Renal pelvis (tissue), 4 donors: ENCODE measurements around the gene ARHGAP10. TPM values are rescaled to one million over a fixed set of nuclear protein-coding genes. Genes with fewer than 3 reads are reported as not detected.

ENCODE experiments used
- DNase-seq: peaks from one replicate; pipeline ENCODE4 v3.0.0-alpha.2; 2013
- polyA plus RNA-seq, 3 donors: library from polyadenylated mRNA; unstranded; fragments of 120-200 nt; gene quantifications; one replicate each; pipeline ENCODE4 v1.2.1, GENCODE V29; 2013; ENCODE audit not compliant: insufficient read length in 3 of 3

Gene ARHGAP10
- polyA plus RNA-seq, 3 donors = 19.1 to 20.2 (median 20.1) TPM

DNA sequence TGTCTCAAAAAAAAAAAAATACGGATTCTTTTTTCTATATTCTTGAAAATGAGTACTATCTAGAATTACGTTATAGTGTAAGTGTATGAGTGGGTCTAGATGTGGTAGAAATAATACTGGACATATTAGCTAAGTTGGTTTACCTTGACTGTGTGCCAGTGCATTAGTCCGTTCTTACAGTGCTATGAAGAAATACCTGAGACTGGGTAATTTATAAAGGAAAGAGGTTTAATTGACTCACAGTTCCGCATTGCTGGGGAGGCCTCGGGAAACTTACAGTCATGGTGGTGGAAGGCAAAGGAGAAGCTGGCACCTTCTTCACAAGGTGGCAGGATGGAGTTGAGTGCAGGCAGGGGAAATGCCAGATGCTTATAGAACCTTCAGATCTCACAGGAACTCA is 92.4 kb downstream of the ARHGAP10 start:
- no peak for DNase-seq

DNA sequence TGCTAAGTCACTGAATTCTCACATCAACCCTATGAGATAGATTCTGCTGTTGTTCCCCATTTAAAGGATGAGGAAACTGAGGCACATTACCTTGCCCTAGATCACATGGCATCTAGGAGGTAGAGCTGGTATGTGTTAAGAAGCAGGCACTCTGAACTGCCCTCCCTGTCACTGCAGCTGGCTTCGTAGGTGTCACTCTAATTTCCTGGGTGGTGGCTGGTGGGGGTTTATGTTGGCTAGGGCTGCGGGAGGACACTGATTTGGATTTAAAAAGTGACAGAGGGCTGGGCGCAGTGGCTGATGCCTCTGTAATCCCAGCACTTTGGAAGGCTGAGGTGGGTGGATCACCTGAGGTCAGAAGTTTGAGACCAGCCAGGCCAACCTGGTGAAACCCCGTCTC is 93.0 kb downstream of the ARHGAP10 start:
- no peak for DNase-seq

DNA sequence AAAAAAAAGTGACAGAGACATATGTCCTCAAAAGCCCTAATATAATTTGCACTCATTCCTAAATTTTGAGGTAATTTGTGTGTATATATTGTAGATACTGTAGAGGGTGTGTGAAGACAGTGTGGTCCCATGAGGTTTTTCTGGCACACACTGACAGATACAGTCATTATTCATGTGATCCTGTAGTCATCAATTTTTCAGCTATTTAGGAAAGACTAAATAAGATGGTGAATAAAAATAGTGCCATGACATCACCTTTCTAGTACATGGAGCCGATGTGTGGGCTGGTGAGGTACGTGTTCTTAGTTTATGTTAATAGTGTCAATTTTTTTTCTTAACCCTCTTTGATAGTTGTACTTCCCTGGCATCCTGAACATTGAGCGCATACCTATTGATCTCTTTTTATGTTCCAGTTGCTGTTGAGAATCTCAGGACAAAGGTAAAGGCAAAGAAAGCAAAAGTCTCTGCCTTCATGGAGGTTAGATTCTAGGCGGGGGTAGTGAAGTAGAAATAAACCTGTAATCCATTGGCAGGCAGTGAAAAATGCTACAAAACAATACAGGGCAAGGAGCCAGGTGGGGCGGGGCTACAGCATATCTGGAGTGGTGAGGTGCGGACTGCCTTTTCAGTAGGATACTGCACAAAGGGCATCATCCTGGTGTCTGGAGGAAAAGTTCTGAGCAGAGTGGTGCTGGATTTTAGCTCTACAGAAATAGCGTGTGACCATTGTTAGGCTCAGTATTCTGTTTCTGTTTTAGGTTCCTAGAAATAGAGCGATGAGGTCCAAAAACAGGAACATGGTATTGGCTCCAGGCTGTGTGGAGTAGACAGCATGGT is 93.8 kb downstream of the ARHGAP10 start:
- DNase-seq = no peak

GRCh38 chr4:147826288-147826646 is 94.4 kb downstream of the ARHGAP10 start:
- DNase-seq = no peak

DNA sequence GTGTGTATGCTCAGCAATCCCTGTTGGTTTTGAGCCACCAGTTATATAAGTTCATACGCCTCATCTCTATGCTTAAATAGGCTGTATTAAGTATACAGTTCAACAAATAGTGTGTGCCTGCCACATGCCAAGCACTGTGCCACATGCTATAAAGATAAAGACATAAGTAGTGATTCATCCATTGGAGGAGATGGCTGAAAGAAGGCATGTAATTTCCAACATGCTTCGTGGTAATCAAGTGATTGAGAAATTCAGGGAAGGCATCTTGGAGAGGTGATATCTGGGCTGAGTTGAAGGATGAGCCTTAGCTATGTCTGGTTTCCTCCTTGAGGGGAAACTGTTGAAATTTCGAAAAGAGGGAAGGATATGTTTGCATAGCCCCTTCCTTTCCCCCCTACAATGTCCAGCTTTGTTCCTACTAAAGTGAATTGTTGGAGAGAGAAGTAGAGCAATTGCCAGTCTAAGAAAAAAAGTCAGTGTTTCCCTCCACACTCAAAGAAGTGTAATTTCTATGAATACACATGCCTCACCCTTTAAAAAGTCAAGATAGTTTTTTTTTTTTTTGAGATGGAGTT is 96.5 kb downstream of the ARHGAP10 start:
- no peak for DNase-seq

DNA sequence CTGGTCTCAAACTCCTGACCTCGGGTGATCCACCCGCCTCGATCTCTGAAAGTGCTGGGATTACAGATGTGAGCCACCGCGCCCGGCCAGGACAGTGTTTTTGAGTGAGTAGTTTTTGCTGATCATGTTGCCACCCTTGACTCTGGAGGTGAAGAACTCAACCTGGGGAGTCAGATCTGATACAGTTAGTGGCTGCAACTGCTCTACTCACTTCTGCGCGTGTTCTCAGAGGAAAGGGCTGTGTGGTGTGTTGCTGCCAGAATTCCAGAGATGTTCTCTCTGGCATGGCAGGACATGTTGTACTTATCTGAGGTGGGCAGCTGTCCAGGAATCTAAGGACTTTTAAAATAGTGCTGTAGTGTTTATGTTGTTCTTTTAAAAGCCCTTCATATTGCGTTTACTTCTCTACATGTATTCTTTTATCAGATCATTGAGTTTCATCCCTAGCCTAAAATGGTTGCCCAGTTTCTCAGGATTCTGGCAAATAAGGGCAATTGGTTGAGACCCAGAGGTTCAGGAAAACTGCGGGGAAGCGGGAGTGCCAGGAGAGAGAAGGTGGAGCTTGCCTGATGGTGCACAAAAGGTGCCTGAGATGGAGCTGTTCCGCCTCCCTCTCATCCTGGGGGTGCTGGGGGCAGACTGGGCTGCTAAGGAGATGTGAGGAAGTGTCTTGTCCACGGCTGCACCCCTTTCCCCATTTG is 97.7 kb downstream of the ARHGAP10 start:
- DNase-seq = no peak

DNA sequence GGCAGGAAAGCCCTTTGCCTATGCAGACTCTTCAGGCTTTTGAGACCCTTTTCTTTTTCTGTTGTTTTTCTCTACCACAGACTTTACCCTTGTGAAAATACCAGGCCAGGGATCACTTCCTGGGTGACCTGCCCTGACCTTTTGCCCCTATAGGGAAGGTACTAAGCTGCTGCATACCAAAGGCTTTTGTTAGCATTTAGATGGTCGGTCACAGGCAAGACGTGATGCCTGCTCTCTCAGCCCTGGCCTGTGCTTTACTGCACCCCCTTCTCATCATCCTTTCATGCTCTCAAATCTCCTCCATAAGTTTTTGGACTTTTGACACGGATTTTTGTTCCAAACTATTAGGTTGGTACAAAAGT is 98.2 kb downstream of the ARHGAP10 start:
- DNase-seq = no peak

GRCh38 chr4:147830987-147831386 is 99.1 kb downstream of the ARHGAP10 start:
- DNase-seq = no peak

DNA sequence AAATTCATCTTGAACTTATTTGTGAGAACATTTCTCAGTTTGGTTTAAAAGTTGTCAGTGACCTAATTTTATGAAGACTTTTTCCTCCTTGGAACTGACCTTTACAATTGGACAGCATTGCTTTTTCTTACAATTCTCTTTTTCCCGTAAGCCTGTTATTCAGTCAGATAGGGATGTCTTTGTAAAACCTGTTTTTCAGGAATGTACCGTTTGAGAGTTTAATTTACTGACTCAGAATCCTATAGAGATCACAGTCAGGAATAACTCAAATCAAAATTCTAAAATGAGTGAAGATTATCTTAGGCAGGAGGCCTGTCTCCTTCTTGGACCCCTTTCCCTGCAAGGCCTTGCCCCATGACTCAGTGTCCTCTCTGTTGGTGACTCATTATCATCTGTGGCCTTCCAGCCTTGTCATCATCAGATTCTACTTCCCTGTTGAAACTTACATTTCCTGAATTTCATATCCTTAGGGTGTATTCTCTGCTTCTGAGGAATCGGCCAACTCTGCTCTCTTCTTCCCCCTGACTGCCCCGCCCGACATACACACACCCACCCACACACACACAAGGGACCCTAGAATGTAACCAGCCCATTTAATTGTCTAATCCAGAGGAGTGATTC is 99.8 kb downstream of the ARHGAP10 start:
- DNase-seq = no peak

DNA sequence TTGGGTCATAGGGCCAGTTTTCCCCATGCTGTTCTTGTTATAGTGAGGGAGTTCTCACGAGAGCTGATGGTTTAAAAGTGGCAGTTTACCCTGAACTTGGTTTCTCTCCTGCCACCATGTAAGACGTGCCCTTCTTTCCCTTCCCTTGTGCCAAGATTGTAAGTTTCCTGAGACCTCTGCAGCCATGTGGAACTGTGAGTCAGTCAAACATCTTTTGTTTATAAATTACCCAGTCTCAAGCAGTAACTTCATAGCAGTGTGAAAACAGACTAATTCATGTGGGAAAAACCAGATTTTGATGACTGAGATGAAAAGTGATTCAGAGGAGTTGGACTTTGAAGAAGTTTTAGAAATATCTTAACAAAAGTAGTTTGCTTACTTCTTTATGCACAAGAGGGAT is 101.4 kb downstream of the ARHGAP10 start:
- DNase-seq = no peak

- DNase-seq = no peak
Observed at GRCh38 chr4:147833741-147834140, 101.9 kb downstream of the ARHGAP10 start.

DNA sequence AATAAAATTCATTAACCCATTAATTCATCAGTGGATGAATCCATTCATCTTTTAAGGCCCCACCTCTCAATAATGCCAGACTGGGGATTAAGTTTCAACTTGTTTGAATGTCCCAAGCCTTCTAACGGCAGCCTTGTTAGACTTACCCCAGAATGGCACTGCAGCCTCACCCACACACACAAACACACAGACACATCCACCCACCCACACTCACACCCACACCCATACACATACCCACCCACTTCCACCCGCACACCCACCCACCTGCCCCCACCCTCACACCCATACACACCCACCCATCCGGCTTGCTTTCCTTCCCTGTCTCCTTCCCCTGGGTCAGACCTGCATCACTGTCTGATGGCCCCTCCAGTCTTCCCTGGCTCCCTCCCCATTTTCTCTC is 102.6 kb downstream of the ARHGAP10 start:
- no peak for DNase-seq

GRCh38 chr4:147836807-147837206 is 104.9 kb downstream of the ARHGAP10 start:
- no peak for DNase-seq

DNA sequence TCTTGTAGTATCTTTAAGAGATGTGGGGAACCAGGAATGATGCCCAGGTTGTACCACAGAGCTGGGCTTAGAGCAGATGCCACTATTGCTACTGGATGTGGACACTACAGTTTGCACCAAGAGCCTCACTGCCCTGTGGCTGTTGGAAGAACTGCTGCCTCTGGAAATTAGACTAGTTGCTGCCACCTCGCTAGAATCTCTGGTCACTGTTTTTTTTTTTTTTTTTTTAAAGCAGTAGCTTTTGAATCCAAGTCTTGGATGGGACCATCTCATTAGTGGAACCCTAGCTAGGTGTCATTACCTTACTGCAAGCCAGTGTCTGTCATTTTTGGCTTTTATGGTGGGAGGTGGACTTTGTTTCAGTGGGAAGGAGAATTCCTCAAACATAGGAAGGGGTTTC is 105.5 kb downstream of the ARHGAP10 start:
- DNase-seq = no peak

- DNase-seq = no peak
Observed at GRCh38 chr4:147837854-147838253, 106.0 kb downstream of the ARHGAP10 start.

DNA sequence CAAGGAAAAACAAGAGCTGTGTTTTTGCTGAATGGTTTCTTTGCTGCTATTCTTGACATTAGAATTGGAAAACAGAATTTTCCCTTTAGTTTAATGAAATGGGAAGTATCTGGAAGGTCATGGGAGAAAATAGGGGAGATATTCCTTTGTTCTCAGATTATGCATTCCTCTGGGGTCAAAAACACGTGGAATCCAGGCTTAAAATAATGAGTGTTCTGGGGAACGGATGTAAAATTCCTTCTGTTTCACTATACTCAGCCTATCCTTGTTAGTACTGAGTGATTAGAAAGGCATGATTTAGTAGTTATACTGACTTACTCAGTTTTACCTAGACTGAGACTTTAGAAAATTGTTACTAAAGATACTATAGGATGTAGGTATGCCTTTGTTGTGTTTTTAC is 107.3 kb downstream of the ARHGAP10 start:
- no peak for DNase-seq

DNA sequence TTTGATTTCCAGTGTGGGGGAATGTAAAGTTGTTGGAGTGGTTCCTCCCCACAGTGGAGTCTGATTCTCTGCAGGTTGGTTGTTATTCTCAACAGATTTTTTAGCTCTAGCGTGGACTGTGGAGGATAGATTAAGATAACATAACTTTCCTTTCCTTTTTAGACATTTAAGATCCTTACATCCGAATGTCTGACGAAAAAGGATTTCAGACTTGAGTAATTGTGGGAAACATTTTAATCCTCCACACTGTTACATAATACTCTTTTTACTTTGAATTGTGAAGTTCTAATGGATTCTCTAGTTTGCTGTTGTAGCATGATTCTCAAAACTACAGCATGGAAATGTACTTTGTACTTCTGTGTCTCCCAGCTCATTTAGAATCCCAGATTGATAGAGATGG is 107.8 kb downstream of the ARHGAP10 start:
- no peak for DNase-seq

- no peak for DNase-seq
Observed at GRCh38 chr4:147840838-147841738, 109.2 kb downstream of the ARHGAP10 start.

DNA sequence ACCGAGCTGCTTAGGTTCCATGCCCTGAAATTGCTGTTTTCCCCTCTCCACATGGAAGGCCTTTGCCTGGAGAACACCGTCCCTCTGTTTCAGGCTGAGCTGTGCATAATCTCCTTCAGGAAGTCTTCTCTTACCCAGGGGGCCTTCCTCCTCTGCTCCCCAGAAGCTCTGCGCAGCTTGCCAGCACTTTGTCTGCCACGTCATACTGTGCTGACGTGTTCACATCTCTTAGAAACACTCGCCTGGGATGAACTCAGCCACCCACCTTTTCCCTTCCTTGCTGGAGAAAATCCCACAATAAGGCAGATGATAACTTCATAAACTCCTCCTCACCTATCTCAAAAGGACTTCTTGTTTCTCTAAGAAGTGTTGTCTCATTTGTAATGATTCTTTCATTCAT is 110.7 kb downstream of the ARHGAP10 start:
- DNase-seq = no peak

- DNase-seq = peak; percentile 38
Observed at GRCh38 chr4:147843162-147843561, 111.3 kb downstream of the ARHGAP10 start.

GRCh38 chr4:147844781-147845180 is 112.9 kb downstream of the ARHGAP10 start:
- DNase-seq = no peak
